PC-3 (cell line): ENCODE results near the gene ACO2.

Source experiments
- CTCF ChIP-seq: fragments of 300-600 bp; sonication (generic); conservative IDR thresholded peaks from 2 replicates; pipeline ENCODE4 v1.5.1; 2017; ENCODE audit warnings: antibody characterized with exemption, low read depth, mild to moderate bottlenecking, low read length
- EZH2 ChIP-seq: fragments of 300-600 bp; sonication (generic); IDR thresholded peaks from one replicate; pipeline ENCODE4 v1.6.1; 2017; ENCODE audit warnings: antibody characterized with exemption, mild to moderate bottlenecking, low read length; ENCODE audit not compliant: unreplicated experiment
- EZH2phosphoT487 ChIP-seq: fragments of 300-600 bp; sonication (generic); IDR thresholded peaks from 2 replicates; pipeline ENCODE4 v1.6.1; 2018; ENCODE audit warnings: mild to moderate bottlenecking, antibody characterized with exemption, low read length, borderline replicate concordance

- TF ChIP-seq CTCF = no peak
- no peak for TF ChIP-seq EZH2
- TF ChIP-seq EZH2phosphoT487 = no peak
Measured at GRCh38 chr22:41530890-41531714, 62.2 kb downstream of the ACO2 start.
